GM18870 (cell line): ENCODE data around the gene VPS9D1.
A peak's percentile ranks its signal among the peaks of the same experiment; 100 is the strongest.
"Not testable (repeated sequence)": the region's sequence is repeated elsewhere in the genome, so short reads cannot be mapped to it uniquely, and the experiment has no call there.

Source experiments
- ATAC-seq: cut with Tn5 transposase; IDR thresholded peaks from one replicate; pipeline ENCODE4 v1.9.1; 2021; ENCODE audit warnings: moderate library complexity; ENCODE audit not compliant: unreplicated experiment

The VPS9D1 gene

GRCh38 chr16:89709716-89710432 is 10.8 kb downstream of the VPS9D1 start:
- ATAC-seq: no peak

GRCh38 chr16:89709166-89709565 is 11.5 kb downstream of the VPS9D1 start:
- no peak for ATAC-seq

DNA sequence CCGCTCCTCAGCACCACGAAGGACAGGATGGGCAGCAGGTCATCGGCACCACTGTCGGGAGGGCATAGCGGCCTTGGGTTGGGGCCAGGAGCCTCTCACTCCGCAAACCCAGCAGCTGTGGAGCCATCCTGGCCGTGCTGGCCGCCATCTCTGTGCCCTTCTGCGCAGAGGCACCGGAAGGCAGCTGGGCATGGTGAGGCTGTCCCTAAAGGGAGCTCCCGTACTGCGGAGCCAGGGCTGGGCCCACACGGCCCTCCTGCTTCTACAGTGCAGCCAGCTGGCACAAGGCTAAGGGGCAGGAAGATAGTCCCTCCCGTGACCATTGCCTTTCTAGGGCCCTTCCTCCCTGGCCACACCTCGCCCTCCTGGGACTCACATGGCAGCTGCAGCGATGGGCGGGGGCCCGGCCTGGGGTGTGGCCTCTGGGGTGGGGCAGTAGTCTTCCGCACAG is 12.2 kb downstream of the VPS9D1 start:
- ATAC-seq: no peak

DNA sequence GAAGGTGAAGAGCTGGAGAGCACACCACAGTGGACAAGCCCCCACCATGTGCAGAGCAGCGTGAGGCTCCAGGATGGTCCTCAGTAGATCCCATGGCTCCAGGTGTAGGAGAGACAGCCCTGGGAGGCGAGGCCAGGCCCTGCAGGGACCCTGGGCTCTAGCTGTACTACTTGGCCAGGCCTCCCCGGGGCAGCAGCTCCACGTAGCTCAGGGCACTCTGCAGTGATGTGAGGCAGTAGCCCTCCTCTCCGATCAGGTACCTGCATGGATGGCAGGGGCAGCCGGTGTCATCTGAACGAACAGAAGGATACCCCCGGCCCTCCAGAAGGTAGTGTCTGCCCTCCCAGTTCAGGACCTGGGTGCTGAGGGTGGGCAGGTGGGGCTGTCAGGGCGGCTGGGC is 13.0 kb downstream of the VPS9D1 start:
- ATAC-seq: no peak

DNA sequence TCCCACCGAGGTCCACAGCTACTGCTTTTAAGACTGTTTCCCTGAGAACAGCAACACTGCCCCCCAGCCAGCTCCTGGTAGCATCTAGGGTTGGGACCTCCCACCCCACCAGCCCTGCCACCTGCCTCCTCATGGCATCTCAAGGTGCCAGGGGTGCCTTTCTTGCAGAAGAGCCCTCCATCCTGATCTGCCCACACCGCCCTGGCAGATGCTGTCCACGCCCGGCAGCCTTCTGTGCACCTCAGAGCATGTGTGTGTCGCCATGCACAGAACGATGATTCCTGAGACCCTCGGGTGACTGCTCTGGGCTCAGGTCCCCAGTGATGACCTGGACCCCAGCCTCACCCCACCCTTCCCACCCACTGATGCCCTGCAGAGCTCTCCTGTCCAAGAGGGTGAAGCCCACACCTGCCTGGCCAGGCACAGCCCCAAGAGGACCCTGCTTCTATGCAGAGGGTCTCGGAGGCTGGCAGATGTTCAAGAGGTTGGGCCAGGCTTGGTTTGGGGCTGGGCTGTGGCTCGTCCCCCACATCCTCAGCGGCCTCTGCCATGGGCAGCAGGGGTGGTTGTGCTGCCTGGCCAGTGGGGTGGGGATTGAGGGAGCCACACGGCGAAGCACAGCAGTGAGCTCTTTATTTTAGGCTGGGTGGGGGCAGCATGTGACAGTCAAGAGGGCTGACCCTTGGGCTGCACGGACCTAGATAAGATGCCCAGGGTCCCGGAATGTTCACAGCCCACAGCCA is 14.0 kb downstream of the VPS9D1 start:
- no peak for ATAC-seq

- no peak for ATAC-seq
These were observed 15.7 kb downstream of the VPS9D1 start for GRCh38 chr16:89705006-89705405.

DNA sequence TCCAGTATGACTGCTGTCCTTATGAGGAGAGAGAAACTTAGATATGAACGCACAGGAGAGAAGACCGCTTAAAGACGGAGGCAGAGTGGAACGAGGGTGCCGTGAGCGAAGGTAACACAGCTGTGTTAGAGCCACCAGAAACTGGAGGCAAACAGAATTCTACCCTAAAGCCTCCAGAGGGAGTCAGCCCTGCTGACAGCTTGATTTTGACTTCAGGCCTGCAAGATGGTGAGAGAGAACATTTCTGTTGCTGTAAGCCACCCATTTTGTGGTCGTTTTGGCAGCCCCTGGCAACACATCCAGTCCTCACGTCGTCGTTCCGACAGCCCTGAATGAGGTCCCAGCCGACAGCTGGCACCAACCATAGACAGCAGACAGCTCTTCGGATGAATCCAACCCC is 16.4 kb downstream of the VPS9D1 start:
- no peak for ATAC-seq

DNA sequence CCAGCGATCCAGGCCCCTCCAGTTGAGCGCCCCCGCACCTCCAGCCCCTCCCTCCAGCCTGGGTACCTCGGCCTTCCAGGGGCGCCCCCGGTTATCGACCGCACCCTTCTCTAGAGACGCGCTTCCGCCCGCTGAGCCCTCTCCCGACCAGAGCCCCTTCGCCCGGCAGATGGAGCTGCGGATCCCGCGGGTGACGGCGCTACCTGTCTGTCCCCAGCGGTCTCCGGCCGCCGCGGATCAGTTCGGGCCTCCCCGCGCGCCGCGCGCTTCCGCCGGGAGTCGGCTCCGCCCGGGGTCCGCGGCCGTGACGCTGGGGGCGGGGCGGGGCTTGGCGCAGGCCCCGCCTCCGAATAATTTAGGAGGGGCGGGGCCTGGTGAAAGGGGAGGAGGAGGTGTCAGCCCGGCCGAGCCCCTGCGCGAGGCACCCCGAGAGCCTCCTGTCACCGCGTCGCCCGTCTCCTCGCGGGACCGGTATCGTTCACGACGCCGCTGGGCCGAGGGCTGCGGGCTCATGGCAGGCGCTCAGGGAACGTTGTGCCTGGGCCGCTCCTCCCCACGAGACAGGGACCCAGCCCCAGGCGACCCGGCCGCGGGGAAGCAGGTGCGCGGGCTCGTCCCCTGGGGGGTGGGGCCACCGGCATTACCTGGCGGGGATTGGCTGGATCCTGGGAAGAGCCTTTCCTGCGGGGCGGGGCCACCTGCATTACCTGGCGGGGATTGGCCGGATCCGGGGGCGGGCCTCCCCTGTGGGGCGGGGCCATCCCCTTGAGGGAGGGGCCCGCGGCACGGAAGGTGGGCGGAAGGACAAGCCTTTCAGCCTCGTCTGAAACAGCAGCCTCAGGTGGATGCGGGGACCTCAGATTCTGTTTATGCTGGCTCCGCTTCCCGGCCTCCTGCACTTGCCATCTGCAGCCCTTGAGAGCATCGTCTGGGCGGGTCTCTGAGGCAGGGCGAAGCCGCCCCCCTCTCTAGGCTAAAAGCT is 19.0 kb downstream of the VPS9D1 start, which contains the start of gene SPATA2L:
SPATA2L (minus strand) TSS at position 281 of the 982 bp plus-strand sequence. CDS start 473 bp downstream, outside the sequence.
- peak; percentile 64 for ATAC-seq

- no peak for ATAC-seq
These were observed 19.9 kb downstream of the VPS9D1 start for GRCh38 chr16:89700649-89701424.

DNA sequence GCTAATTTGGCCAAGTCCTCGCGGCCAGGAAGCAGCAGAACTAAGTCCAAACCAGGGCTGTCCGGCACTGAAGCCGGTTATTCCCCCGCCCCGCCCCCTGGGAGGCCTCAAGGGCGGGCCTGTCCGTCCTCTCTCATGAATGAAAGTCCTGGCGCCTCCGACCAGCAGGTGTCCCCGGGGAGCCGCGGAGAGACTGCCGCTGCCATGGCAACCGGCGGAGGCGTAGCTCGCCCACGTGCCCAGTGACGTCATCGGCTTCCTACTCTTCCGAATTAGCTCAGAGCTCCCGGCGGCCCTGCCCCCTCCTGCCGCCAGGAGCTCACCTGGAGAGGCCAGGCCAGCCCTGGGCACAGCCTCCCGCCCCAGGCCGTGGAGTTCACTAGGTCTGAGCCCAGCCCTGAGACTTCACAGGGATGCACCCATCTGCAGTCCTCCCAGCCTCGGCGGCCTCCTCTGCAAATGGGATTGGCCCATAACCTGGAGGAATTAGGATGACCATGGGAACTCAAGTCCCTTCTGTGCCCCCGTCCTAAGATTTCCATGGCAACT is 20.5 kb downstream of the VPS9D1 start:
- peak; percentile 43 for ATAC-seq

- not testable (repeated sequence) for ATAC-seq
These were observed 21.0 kb downstream of the VPS9D1 start for GRCh38 chr16:89699629-89700099.

- not testable (repeated sequence) for ATAC-seq
These were observed 22.0 kb downstream of the VPS9D1 start for GRCh38 chr16:89698717-89699116.

DNA sequence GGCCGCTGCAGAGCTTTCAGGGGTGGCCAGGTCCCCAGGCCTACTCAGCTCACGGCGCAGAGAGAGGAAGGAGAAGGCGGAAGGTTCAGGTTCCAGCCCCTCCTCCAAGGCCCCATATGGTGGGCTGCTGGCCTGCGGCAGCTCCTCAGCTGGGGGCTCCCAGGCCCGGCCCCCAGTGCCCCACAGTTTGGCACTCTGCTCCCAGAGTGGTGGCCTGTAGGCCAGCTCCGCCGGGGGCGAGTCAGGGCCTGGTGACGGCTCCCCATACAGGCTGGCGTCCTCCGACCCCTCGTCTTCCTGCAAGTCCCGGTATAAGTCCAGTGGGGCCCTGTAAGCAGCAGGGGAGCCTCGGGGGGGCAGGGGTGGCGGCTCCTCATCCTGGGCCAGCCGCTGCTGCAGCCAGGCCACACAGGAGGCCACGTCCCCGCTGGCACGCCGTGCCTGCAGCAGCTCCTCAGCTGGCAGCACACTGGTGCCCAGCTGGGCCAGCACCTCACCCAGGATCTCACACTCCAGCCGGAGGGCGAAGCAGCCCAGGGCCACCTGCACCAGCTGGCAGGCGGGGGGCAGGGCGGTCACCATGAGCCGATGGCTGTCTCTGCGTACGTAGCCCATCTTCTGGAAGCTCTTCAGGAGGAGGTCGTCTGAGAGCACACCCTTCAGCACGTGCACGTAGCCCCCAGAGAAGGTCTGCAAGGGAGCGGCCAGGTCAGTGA is 22.9 kb downstream of the VPS9D1 start:
- no peak for ATAC-seq

- no peak for ATAC-seq
These were observed 23.5 kb downstream of the VPS9D1 start for GRCh38 chr16:89697161-89697615.

DNA sequence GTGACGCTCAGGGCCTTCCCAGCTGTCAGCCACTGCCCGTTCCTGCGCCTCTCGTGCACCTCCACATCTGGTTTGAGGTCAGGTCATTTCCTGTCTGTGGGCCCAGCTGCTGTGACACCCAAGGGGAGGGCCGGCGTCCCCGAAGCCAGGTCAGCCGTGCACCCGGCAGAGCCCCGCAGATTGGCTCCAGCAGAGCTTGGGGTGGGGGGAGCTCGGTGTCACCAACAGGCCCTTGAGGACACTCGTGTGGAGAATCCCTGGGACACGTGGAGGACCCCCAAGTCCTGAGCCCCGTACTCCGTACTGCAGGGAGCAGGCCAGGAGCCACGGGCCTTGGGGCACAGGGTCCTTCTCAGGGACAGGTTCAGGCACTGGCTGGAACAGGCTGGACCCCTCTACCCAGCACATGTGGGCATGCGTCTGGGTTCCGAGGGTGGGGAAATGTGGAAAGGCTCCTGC is 24.0 kb downstream of the VPS9D1 start:
- no peak for ATAC-seq

GRCh38 chr16:89695875-89696669 is 24.6 kb downstream of the VPS9D1 start:
- no peak for ATAC-seq

DNA sequence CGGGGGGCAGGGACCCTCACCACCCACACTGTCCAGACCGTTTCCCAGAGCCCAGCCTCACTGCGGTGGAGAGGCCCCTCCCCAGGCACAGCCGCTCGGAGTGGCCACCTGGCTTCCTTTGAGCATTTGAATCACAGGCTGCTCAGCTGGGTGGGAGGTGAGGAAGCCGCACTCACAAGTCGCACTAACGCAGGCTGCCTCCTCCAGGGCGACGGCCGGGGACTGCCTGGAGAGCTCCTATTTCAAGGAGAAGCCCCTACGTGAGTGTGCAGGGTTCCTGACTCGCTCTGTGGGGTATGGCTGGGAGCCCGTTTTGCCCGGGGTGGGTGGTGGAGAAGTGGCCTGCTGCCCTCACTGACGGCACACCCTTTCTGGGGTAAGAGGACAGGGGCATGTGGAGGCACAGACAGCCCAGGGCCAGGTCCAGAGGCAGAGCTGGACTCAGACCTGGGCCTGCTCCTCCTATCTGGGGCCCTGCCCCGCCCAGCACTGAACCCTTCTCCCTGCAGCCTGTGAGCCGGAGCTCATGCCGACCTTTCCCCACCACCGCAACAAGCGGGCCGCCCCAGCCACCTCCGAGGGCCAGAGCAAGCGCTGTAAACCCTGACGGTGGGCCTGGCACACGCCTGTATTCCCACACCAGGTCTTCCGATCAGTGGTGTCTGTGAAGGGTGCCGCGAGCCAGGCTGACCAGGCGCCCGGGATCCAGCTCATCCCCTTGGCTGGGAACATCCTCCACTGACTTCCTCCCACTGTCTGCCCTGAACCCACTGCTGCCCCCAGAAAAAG is 25.4 kb downstream of the VPS9D1 start:
- ATAC-seq: no peak

GRCh38 chr16:89694784-89695085 is 26.0 kb downstream of the VPS9D1 start:
- ATAC-seq: not testable (repeated sequence)
